NT2/D1 (cell line): ENCODE measurements around the gene SKIC8.

Experiments used
- SUZ12 ChIP-seq: IDR thresholded peaks from 2 replicates; pipeline ENCODE4 v1.6.1; 2011; ENCODE audit not compliant: insufficient read length, insufficient read depth; ENCODE audit errors: extremely low read depth
- ZNF274 ChIP-seq: IDR thresholded peaks from 2 replicates; pipeline ENCODE4 v1.6.1; 2011; ENCODE audit warnings: mild to moderate bottlenecking, low read depth, low read length

DNA sequence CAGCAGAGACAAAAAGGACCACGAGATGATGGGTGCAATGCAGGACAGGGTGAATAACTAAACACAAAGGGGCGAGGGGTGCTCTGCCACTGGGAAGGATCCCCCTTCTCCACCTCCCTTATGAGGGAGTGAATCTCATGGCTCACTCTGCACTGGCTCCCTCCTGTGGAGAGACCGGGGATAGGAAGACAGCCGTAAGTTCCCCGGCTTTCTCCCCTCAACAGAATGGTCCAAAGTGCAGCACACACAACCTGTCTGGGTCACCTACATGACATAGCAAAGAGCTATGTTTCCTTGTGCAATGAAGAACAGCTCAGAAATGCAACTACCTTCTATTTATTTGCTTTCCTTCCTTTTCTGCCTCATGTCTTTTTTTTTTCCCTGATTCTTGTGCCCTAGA is 57.3 kb downstream of the SKIC8 start:
- TF ChIP-seq ZNF274 (no peak), SUZ12 (no peak)
